Forelimb muscle (tissue), 1 donor: ENCODE results near the gene ARL3. TPM values are rescaled to one million over a fixed set of nuclear protein-coding genes. Genes with fewer than 3 reads are reported as not detected.
"Not testable (repeated sequence)": the region's sequence is repeated elsewhere in the genome, so short reads cannot be mapped to it uniquely, and the experiment has no call there.

Experiments used
- DNase-seq: peaks from one replicate; pipeline ENCODE4 v3.0.0-alpha.2; 2013; ENCODE audit warnings: low read depth
- polyA plus RNA-seq: library from polyadenylated mRNA; unstranded; fragments of 120-200 nt; gene quantifications from one replicate; pipeline ENCODE4 v1.2.1, GENCODE V29; 2013; ENCODE audit not compliant: insufficient read length

The ARL3 gene
- polyA plus RNA-seq, 1 donor, result 13.0 TPM

DNA sequence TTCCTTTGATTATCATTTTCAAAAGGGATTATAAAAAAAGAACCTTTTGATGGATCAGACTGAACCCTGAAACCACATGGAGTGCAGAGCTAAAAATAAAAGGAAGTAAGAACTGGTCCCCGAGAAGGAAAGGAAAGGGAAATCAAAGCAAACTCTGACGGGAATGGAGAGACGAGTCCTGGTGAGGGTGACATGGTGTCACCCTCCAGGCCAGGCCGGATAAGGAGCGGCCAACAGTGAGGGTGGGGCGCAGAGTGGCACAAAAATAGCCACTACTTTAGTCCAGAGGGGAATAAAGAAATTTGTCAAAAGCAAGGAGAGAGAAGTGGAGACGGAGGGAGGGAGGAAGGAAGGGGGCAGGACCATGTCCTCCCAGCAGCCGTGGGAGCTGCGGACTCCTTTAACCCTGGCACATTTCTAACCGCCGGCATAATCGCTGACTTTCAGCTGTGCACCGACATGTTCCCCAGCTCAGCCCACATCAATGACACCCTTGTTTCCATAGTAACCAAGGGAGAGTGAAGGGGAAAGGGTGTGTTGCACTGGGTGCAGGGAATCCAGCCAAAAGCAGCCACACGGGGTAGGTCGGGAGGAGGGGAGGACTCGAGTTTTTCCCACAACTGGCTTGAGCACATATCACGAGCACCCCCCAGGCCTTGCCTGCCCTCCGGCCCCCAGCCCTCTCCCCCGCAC lies 40.2 kb downstream of the ARL3 start:
- no peak for DNase-seq

DNA sequence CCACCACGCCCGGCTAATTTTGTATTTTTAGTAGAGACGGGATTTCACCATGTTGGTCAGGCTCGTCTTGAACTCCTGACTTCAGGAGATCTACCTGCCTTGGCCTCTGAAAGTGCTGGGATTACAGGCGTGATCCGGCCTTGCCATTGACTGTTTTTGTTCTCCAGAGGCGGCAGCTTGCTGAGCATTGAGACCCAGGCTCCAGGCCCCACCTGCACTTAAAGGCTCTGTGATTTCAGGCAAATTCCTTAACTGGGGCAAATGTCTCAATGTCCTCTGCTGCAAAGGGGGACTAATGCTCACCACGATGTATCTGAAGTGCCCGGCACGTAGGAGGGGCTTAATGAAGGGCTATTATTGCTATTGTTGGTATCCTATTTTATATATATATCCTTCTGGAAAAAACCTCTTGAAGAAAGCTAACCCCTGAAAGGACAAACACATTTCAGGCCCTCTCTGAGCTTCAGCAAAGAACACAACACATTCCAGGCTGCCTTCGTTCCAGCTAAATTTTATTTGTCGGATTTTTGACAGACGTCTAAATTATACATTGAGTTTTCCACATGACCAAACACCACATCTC lies 40.9 kb downstream of the ARL3 start:
- DNase-seq, result no peak

DNA sequence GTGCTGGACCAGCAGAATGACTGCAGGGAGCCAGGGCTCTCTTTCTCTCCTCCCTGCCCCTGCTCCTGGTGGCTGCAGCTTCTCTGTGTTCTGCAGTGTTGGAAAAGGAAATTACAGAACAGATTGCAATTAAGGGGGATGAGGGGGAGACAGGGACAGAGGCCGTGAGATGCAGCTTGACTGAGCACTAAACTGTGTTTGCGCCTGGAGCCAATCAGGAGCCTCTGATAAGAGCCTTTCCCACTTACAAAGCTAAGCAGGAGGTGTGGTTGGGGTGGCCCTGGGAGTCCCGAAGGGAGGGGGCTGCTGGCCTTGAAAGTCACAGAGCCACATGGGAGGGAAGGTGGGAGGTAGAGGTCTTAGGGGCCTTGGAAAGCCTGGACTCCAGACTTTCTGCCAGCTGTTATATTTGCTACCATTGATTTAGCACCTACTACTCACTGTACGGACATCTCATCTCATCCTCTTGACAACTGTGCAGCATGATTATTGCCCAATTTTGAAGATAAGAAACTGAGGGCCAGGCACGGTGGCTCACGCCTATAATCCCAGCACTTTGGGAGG lies 43.2 kb downstream of the ARL3 start:
- DNase-seq, result no peak

DNA sequence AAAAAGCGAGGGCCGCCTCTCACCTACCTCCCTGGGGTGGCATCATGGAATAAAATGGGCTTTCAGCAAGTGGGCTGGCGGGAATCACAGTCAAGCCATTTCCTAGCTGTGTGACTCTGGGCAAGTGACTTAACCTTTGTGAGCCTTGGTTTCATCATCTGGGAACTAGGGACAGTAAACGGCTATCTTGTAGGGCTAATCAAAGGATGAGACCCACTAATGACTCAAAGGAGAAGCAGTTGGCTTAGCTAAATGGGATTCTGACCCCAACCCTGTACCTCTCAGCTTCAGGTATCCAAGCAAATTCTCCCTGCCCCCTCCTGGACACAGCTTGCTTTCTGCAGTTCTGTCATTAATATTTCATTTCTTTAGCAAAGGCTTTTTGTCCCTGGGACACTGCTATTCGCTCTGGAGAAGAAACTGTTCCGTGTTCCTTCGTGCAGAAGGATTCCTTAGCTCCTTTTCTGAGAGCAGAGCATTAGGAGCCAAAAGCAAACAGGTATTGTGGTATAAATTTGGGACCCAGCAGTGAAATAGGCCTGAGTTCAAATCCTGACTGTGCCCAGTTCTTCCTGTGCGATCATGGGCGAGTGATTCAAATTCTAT lies 44.0 kb downstream of the ARL3 start:
- no peak for DNase-seq

DNA sequence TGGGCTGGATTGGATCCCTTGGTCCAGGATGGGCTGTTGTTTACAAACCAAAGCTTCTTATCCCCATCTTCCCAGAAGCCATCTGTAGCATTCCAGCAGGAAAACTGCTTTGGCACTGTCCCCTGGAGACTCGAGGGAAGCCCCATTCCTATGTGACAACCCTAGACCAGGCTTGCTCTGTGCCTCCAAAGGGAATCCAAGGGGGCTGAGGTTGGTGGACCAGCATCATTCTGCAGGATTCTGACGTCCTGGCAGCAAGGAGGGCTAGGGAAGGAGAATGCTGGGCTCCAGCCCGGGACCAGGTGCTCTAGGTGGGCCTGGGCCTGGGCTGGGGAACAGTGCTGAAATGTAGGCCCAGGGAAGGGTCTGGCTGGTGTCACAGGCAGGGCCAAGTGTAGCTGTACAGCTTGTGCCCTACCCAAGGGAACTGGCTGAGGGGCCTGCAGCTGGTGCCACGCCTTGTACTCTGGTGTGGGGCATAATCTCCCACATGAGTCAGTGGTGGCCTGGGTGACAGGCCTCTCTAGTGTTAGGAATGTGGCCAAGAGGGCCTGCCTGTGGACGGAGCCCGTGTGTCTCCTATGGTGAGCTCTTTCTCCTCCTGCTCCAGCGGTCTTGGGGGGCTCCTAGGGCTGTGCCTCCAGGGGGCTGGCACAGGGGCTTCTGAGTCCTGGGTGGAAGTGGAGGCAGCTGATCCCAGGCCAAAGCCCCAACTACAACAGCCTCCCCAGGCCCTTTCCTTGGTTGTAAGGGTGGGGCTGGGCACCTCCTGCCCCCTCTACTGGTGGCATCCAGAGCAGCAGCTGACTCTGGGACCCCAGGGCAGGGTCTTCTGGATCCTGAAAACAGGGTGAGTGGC lies 44.8 kb downstream of the ARL3 start:
- DNase-seq, result no peak

DNA sequence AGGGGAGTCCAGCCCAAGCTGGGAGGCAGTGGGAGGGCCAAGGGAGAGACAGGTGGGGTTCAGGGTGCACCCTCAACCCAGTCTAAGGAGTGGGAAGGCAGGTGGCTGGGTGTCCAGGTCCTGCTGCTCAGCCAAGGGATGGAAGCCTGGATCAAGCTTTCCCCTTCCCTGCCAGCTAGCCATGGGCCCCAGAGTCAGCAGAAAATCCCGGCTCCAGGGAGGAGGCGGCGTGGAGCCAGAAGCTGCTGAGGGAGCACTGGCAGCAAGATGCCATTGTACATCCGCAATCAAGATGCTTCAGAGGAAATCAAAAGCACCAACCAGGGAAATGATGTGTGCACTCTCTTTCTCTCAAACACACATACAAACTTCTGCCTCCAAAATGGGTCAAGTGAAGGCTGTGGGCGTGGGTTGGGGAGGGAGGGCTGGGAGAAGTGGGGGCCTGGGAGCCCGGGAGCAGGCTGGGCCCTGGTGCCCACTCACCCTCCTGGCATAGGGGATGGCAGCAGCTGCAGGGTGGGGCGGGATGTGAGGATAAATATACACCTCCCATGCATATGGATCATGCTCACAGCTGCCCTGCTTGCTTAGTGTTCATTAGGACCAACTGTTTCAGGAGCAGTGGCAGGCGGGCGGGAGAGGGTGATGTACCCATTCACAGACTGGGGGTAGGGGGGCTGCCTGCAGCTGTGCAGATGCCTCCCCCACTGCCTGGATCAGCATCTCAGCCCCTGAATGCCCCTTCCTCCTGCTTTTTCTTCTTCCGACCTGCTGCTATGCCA lies 45.7 kb downstream of the ARL3 start:
- DNase-seq, result no peak

DNA sequence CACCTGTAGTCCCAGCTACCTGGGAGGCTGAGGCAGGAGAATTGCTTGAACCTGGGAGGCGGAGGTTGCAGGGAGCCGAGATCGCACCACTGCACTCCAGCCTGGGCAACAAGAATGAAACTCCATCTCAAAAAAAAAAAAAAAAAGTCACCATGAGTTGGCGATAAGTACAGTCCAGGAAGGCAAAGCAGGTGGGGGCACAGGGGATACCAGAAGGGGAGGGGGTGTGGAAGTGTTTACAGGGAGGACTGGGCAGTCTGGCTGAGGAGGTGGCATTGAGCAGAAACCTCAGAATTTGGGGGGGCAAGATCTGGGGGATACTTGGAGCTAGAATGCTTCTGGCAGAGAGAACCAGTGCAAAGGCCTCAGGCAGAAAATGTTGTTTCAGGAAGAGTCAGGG lies 46.8 kb downstream of the ARL3 start:
- not testable (repeated sequence) for DNase-seq

DNA sequence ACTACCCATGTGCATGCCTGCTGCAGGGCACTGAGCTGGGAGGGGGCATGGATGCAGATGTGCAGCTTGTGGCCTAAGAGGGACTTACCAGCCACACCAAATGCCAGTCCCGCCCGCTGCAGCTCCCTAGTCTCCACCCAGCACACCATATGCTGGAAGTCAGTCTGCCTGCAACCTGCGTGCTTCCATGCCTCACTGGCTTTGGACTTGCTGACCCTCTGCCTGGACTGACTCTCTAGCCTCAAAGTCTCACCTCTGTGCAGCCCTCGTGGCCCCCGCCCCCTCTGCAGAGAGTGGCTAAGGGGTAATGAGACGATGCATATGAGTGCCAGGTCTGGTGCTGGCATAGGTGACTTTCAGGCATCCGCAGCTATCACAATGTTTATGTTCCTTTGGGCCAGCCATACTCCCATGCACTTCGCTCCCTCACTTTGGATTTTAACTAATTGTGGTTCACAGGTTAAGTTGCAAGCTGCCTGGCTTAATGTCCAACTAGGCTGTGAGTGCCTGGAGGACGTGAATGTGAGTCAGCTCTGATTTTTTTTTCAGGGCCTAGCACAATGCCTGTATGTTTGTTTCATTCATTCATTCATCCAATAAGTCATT lies 48.2 kb downstream of the ARL3 start:
- DNase-seq, result no peak

DNA sequence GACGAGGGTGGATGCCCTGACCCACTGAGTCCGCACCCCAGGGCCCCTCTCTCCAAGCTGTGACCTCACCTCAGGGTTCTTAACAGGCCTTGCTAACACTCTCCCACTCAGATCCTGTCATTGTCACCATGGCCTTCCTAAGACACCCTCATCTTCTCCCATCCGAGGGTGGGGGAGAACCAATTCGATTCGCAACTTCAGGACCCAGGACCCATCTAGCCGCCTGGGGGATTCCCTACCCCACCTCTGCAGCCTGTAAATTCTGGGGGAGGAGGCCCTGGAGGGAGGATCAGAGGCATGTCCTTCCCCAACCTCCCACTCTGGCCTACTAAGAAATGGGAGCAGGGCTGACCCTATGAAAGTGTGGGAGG lies 52.6 kb downstream of the ARL3 start:
- no peak for DNase-seq

DNA sequence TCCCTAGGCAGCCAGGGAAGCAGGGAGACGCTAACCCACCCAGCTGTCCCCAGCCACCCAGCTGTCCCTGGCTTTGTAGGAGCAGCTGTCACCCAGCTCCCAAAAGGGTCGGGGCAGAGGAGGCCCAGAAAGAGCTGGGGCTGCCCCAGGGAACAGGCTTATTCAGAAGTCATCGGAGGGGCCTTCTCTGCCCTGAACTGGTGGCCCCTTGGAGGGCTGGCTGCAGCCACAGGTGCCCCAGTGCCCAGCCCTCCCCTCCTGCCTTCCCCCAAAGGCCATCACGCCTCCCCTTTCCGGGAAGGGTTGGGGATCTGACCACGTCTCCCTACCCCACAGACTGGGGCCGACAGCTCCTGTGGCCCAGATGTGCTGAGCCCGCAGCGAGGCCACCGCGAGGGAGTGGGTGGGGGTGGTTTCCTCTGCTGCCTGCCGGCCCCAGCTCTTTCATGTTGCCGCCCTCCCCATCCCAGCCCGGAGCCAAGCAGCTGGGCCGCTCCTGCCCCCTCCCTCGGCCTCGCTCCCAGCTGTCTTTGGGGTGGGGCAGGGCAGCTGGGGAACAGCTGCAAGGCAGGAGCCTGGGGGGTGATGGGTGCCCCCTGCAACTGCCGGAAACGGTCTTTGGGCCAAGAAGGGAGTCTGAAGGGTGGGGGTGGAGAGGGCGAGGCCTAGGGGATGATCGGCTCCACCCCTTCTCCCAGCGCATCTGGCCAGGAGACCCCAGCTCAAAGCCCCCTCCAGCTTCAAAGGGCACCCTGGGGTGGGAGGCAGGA lies 53.1 kb downstream of the ARL3 start:
- DNase-seq, result no peak

DNA sequence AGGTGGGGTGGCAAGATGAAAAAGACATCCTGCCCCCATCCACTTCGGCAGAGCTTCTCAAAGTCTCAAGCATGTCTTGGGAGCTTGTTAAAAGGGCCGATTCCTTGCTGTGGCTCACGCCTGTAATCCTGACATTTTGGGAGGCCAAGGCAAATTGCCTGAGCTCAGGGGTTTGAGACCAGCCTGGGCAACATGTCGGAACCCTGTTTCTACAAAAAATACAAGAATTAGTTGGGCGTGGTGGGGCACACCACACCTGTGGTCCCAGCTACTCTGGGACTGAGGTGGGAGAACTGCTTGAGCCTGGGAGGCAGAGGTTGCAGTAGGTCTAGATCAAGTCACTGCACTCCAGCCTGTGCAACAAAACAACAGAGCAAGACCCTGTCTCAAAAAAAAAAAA lies 55.4 kb downstream of the ARL3 start:
- DNase-seq, result no peak

DNA sequence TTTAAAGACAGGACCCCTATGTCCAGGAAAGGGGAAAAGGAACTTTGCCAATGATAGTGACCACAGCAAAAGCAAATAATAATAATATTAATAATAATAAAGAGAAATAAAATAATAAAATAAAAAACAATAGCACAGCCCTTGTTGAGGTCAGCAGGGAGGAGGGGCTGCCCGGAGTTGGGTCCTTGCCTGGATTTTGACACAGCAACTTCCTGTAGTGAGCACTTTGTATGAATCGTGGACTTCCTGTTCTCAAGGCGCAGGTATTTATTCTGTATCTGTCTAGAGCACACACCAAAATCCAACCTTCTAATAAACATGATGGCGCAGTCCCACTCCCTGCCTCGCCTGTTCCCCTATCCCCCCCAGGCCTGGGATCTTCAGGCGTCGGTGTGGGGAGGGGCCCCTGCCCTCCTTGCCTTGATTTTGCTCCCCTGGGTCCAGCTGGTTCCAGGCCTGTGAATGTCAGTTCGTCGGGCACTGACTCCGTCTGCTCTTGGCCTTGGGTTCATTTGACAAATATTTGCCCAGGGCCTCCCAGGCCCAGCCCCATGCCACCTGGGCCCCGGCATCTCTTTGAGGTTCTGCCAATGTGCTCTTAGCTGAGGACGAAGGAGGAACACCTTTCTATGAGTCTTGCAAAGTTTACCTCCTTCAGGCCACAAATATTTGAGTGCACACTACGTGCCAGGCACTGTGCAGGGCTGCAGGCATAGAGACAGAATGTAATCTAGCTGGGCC lies 56.0 kb downstream of the ARL3 start:
- DNase-seq, result no peak

DNA sequence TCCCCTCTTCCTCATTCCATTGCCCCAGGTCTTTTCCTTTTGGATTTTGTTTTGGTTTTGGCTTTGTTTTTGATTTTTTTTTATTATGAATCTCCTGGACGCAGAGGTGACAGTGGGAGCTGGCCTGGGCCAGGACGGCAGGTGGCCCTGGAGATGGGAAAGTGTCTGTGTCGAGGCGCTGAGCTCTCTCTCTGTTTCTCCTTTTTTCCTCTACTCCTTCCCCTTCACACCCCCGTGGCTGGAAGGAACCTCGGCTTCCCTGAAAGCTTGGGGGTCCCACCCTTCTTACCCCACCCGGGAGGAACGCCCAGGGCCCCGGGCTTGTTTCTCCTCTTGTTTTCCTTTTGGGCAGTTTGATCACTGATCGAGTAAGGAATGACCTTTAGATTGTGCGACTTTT lies 56.7 kb downstream of the ARL3 start:
- DNase-seq, result no peak

DNA sequence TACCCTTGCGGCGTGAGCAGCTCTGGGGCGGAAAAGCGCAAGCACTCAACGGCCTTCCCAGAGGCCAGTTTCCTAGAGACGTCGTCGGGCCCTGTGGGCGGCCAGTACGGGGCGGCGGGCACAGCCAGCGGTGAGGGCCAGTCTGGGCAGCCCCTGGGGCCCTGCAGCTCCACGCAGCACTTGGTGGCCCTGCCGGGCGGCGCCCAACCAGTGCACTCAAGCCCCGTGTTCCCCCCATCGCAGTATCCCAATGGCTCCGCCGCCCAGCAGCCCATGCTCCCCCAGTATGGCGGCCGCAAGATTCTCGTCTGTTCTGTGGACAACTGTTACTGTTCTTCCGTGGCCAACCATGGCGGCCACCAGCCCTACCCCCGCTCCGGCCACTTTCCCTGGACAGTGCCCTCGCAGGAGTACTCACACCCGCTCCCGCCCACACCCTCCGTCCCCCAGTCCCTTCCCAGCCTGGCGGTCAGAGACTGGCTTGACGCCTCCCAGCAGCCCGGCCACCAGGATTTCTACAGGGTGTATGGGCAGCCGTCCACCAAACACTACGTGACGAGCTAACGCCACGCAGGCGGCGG lies 57.3 kb downstream of the ARL3 start:
- no peak for DNase-seq

DNA sequence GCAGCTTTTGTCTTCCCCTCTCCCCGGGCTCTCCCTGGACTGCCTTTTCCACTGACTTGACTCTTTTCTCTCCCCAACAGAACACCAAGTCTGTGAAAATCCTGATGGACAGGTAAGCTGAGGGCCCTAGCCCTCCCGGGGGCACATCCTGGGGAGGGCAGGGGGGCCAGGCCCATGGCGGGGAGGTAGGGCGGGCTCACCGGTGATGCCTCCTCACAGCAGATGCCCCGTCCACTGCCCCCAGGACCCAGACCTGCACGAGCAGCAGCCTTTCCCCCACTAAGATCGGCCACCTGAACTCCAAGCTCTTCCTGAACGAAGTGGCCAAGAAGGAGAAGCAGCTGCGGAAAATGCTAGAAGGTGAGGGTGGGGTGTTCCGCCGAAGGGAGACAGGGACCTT lies 58.2 kb downstream of the ARL3 start:
- DNase-seq, result no peak

DNA sequence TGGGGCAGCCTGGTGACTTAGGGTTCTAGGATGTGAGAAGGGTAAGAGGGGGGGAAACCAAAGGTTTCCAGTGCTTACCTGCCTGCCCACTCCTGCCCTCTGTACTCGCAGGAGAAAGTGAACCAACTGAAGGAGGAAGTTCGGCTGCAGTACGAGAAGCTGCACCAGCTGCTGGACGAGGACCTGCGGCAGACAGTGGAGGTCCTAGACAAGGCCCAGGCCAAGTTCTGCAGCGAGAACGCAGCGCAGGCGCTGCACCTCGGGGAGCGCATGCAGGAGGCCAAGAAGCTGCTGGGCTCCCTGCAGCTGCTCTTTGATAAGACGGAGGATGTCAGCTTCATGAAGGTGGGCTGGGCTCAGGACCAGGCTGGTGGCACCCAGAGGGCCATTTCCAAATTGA lies 59.2 kb downstream of the ARL3 start:
- no peak for DNase-seq

DNA sequence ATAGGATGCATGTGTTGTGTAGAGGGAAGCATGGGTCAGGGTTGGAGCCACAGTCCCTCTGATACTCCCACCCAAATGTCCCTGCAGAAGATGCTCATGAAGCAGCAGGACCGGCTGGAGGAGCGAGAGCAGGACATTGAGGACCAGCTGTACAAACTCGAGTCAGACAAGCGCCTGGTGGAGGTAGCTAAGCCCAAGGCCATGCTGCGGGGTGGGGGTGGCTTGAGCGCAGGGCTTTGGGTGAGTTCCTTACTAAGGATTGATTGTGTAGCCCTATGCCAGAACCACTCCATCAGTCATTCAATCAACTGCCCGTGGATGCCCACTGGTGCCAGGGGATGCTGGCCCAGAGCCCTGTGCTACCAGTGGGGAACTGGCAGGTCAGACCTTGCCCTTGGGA lies 59.6 kb downstream of the ARL3 start:
- no peak for DNase-seq

DNA sequence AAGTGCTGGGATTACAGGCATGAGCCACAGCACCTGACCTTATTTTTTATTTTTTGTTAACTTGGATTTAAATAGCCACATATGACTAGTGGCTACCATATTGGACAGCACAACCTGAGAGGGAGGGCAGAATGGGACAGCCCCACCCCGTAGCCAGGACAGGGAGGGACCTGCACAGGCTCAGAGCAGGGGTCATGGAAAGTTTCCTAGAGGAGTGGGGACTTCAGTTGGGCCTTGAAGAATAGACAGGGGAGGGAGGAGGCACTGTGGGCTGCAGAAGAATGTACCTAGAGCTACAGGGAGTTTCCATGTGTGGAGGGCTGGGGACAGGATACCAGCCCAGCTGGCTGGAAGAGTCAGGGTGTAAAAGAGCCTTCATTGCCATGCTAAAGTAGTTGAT lies 61.1 kb downstream of the ARL3 start:
- no peak for DNase-seq
